ENCODE measurements around the gene CXCL6.
A peak's percentile ranks its signal among the peaks of the same experiment; 100 is the strongest.

CXCL6 gene

GRCh38 chr4:73869130-73870055 lies 32.9 kb downstream of the CXCL6 start, which contains the start of gene CXCL1:
TSS of gene CXCL1 (plus strand) at chr4:73869393. CDS start at chr4:73869471, 78 bp downstream.
- peak; percentile 25 for DNase-seq

GRCh38 chr4:73870260-73870659 lies 33.8 kb downstream of the CXCL6 start:
- DNase-seq = no peak

- no peak for DNase-seq
Observed at GRCh38 chr4:73870768-73871167, 34.3 kb downstream of the CXCL6 start.

- no peak for DNase-seq
Observed at GRCh38 chr4:73871511-73872310, 35.2 kb downstream of the CXCL6 start.

GRCh38 chr4:73872316-73873108 lies 36.0 kb downstream of the CXCL6 start:
- DNase-seq = no peak

- no peak for DNase-seq
Observed at GRCh38 chr4:73874386-73874785, 37.9 kb downstream of the CXCL6 start.

- DNase-seq = no peak
Observed at GRCh38 chr4:73875401-73875800, 38.9 kb downstream of the CXCL6 start.

GRCh38 chr4:73883306-73883705 lies 46.8 kb downstream of the CXCL6 start:
- no peak for DNase-seq

GRCh38 chr4:73885574-73886267 lies 49.2 kb downstream of the CXCL6 start:
- no peak for DNase-seq
